Calu3 (cell line): Measurements from ENCODE around the gene LGALS12. TPM values are rescaled to one million over a fixed set of nuclear protein-coding genes. Genes with fewer than 3 reads are reported as not detected.

Source experiments
- BruUV-seq: library from RNA; stranded (reverse); fragments of 400-500 nt; replicated peaks from 2 replicates; lab custom pipeline; 2021; lab: Mats Ljungman, UMichigan
- CTCF ChIA-PET: fragments of 300-600 bp; sonication (Branson Sonifier 250); formaldehyde crosslinking; loops from one replicate; lab custom pipeline; 2022; ENCODE audit warnings: antibody characterized with exemption; lab: Charles Lee
- DNase-seq: peaks from one replicate; pipeline ENCODE4 v3.0.0; 2022
- H3K27ac Mint-ChIP-seq: one replicate; pipeline ENCODE4 v1.8.0; 2022; ENCODE audit warnings: mixed read lengths; ENCODE audit not compliant: unreplicated experiment
- H3K27me3 Mint-ChIP-seq: one replicate; pipeline ENCODE4 v1.8.0; 2022; ENCODE audit warnings: mixed read lengths; ENCODE audit not compliant: unreplicated experiment
- H3K36me3 Mint-ChIP-seq: one replicate; pipeline ENCODE4 v1.8.0; 2022; ENCODE audit warnings: mild to moderate bottlenecking, moderate library complexity, mixed read lengths; ENCODE audit not compliant: insufficient read depth, unreplicated experiment
- H3K4me1 Mint-ChIP-seq: one replicate; pipeline ENCODE4 v1.8.0; 2022; ENCODE audit warnings: mild to moderate bottlenecking, low read depth, mixed read lengths; ENCODE audit not compliant: unreplicated experiment
- H3K4me3 Mint-ChIP-seq: one replicate; pipeline ENCODE4 v1.8.0; 2022; ENCODE audit warnings: mild to moderate bottlenecking, low read depth, moderate library complexity, mixed read lengths; ENCODE audit not compliant: unreplicated experiment
- H3K9me3 Mint-ChIP-seq: one replicate; pipeline ENCODE4 v1.8.0; 2022; ENCODE audit warnings: low read depth, mixed read lengths; ENCODE audit not compliant: unreplicated experiment
- intact Hi-C: fragments of 100-400 bp; cut with micrococcal nuclease; formaldehyde crosslinking; loops from one replicate; pipeline ENCODE4 v1.10.0; 2022; ENCODE audit not compliant: unreplicated experiment
- total RNA-seq: library from RNA; stranded (reverse); gene quantifications from 2 replicates; pipeline ENCODE4 v1.2.3, GENCODE V29; 2022
- TF ChIP-seq, protein P1 (sequence below): fragments of 200-600 bp; IDR thresholded peaks from one replicate; pipeline ENCODE4 v1.8.0; 2022; ENCODE audit warnings: antibody characterized with exemption; ENCODE audit not compliant: unreplicated experiment

Gene LGALS12
- total RNA-seq, 1 experiment from 2014 or later = not detected

- Mint-ChIP-seq H3K4me3 (no peak overlapping the region), H3K4me1 (peaks cover 19% of the 10 kb centered on the region), H3K9me3 (no peaks in the 10 kb centered on the region), H3K36me3 (no peaks in the 10 kb centered on the region), H3K27me3 (no peaks in the 10 kb centered on the region), H3K27ac (no peak overlapping the region)
- intact Hi-C loops = no loop called here
- TF ChIP-seq, protein P1, sequence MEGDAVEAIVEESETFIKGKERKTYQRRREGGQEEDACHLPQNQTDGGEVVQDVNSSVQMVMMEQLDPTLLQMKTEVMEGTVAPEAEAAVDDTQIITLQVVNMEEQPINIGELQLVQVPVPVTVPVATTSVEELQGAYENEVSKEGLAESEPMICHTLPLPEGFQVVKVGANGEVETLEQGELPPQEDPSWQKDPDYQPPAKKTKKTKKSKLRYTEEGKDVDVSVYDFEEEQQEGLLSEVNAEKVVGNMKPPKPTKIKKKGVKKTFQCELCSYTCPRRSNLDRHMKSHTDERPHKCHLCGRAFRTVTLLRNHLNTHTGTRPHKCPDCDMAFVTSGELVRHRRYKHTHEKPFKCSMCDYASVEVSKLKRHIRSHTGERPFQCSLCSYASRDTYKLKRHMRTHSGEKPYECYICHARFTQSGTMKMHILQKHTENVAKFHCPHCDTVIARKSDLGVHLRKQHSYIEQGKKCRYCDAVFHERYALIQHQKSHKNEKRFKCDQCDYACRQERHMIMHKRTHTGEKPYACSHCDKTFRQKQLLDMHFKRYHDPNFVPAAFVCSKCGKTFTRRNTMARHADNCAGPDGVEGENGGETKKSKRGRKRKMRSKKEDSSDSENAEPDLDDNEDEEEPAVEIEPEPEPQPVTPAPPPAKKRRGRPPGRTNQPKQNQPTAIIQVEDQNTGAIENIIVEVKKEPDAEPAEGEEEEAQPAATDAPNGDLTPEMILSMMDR = no peak
- no TSS peak for BruUV-seq
- no peak for DNase-seq
- CTCF ChIA-PET = interaction anchor here (0.5 kb wide), 1 partner anchor 680 kb away, joined by 3 read pairs; the partner anchor contains the start of gene STX5
These were observed 5.3 kb downstream of the LGALS12 start for GRCh38 chr11:63511048-63511748.

DNA sequence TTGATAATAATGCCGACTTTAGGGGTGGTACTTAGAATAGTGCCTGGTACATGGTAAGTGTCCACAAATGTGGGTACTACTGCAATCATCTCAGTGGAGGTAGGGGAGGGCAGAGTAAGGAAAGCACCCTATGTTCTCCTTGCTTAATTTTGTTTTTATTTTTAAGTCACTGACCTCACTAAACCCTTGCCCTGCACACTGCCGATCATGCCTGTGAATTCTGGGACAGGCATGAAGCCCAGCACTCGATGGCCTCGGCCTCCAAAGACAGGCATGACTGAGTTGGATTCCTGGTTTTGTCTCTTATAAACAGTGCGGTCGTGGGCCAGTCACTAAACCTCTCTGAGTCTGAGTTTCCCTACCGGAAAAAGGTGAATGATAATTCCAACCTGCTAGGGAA, 6.9 kb downstream of the LGALS12 start:
- H3K4me3 Mint-ChIP-seq = no peak overlapping the region
- CTCF ChIA-PET = no interaction called here
- no peaks in the 10 kb centered on the region for H3K27me3 Mint-ChIP-seq
- BruUV-seq = no TSS peak
- peaks cover 19% of the 10 kb centered on the region for H3K4me1 Mint-ChIP-seq
- intact Hi-C loops = no loop called here
- no peaks in the 10 kb centered on the region for H3K9me3 Mint-ChIP-seq
- no peak for DNase-seq
- H3K36me3 Mint-ChIP-seq = no peaks in the 10 kb centered on the region
- TF ChIP-seq, protein P1 = no peak
- H3K27ac Mint-ChIP-seq = no peak overlapping the region

DNA sequence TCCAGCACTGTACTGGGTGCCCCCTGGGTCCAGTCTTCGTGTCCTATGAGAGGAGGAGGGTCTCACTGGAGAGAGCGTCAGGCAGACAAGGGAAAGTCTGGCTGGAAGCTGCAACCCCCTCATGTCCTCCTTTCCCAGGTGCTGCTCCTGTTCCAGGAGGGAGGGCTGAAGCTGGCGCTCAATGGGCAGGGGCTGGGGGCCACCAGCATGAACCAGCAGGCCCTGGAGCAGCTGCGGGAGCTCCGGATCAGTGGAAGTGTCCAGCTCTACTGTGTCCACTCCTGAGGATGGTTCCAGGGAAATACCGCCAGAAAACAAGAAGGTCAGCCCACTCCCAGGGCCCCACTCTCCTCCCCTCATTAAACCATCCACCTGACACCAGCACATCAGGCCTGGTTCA, 10.2 kb downstream of the LGALS12 start:
- CTCF ChIA-PET = no interaction called here
- Mint-ChIP-seq H3K4me3 (no peak overlapping the region), H3K27ac (no peak overlapping the region), H3K9me3 (peaks cover 6% of the 10 kb centered on the region), H3K4me1 (peaks cover 10% of the 10 kb centered on the region), H3K27me3 (no peaks in the 10 kb centered on the region), H3K36me3 (no peaks in the 10 kb centered on the region)
- no peak for DNase-seq
- intact Hi-C loops = no loop called here
- TF ChIP-seq, protein P1 = no peak
- no TSS peak for BruUV-seq

- Mint-ChIP-seq H3K4me1 (peaks cover 15% of the 10 kb centered on the region), H3K9me3 (peaks cover 6% of the 10 kb centered on the region), H3K4me3 (no peak overlapping the region), H3K27ac (no peak overlapping the region), H3K27me3 (no peaks in the 10 kb centered on the region), H3K36me3 (no peaks in the 10 kb centered on the region)
- TF ChIP-seq, protein P1 = no peak
- no TSS peak for BruUV-seq
- DNase-seq = no peak
- CTCF ChIA-PET = no interaction called here
- intact Hi-C loops = no loop called here
These were observed 11.3 kb downstream of the LGALS12 start for GRCh38 chr11:63517156-63517555.
